ENCODE results near the gene CDK6.
"Not testable (repeated sequence)": the region's sequence is repeated elsewhere in the genome, so short reads cannot be mapped to it uniquely, and the experiment has no call there.

CDK6 gene

GRCh38 chr7:92749327-92749755 lies 87.0 kb downstream of the CDK6 start:
- no peak for DNase-seq (ENCODE audit: low read depth)
- TF ChIP-seq CTCF (IDR thresholded peaks at IDR 0.05; ENCODE audit: insufficient read depth, low read depth, low read length, missing control alignments) = no peak
- H3K4me3 ChIP-seq (ENCODE audit: low read depth, low read length) = no peak overlapping the region

- H3K4me3 ChIP-seq (ENCODE audit: low read depth, low read length) = no peak overlapping the region
- no peak for DNase-seq (ENCODE audit: low read depth)
- no peak for TF ChIP-seq CTCF (IDR thresholded peaks at IDR 0.05; ENCODE audit: insufficient read depth, low read depth, low read length, missing control alignments)
Observed at GRCh38 chr7:92748495-92748894, 87.9 kb downstream of the CDK6 start.

- H3K4me3 ChIP-seq (ENCODE audit: low read depth, low read length) = no peak overlapping the region
- TF ChIP-seq CTCF (IDR thresholded peaks at IDR 0.05; ENCODE audit: insufficient read depth, low read depth, low read length, missing control alignments) = no peak
- DNase-seq (ENCODE audit: low read depth) = no peak
Observed at GRCh38 chr7:92747041-92747835, 89.1 kb downstream of the CDK6 start.

- DNase-seq (ENCODE audit: low read depth) = no peak
- TF ChIP-seq CTCF (IDR thresholded peaks at IDR 0.05; ENCODE audit: insufficient read depth, low read depth, low read length, missing control alignments) = no peak
- no peak overlapping the region for H3K4me3 ChIP-seq (ENCODE audit: low read depth, low read length)
Observed at GRCh38 chr7:92745241-92745640, 91.1 kb downstream of the CDK6 start.

- DNase-seq (ENCODE audit: low read depth); H3K4me3 ChIP-seq (ENCODE audit: low read depth, low read length): not testable (repeated sequence)
Observed at GRCh38 chr7:92744180-92744579, 92.2 kb downstream of the CDK6 start.

GRCh38 chr7:92742186-92742585 lies 94.2 kb downstream of the CDK6 start:
- TF ChIP-seq CTCF (IDR thresholded peaks at IDR 0.05; ENCODE audit: insufficient read depth, low read depth, low read length, missing control alignments) = no peak
- H3K4me3 ChIP-seq (ENCODE audit: low read depth, low read length) = no peak overlapping the region
- DNase-seq (ENCODE audit: low read depth) = no peak

GRCh38 chr7:92740700-92741126 lies 95.7 kb downstream of the CDK6 start:
- H3K4me3 ChIP-seq (ENCODE audit: low read depth, low read length) = no peak overlapping the region
- TF ChIP-seq CTCF (IDR thresholded peaks at IDR 0.05; ENCODE audit: insufficient read depth, low read depth, low read length, missing control alignments) = no peak
- DNase-seq (ENCODE audit: low read depth) = no peak

All from GM12865 (cell line).